BLaER1 treated with 17β-estradiol and CSF1 and Interleukin-3, amounts not matched to agents 10 nM and 100 nM (cell line): Measurements from ENCODE around the gene MAGEC3.

Experiments
- H3K27ac ChIP-seq, 11 experiments: shearing (Covaris generic); formaldehyde crosslinking; 2 replicates each; pipeline ENCODE4 v1.8.1; 2022
- H3K27me3 ChIP-seq, 11 experiments: shearing (Covaris generic); formaldehyde crosslinking; 2 replicates each; pipeline ENCODE4 v1.8.1; 2022
- H3K36me3 ChIP-seq, 11 experiments: shearing (Covaris generic); formaldehyde crosslinking; 2 replicates each; pipeline ENCODE4 v1.8.1; 2022
- H3K4me1 ChIP-seq, 10 experiments: shearing (Covaris generic); formaldehyde crosslinking; 2 replicates each; pipeline ENCODE4 v1.8.1; 2022
- H3K4me2 ChIP-seq, 11 experiments: shearing (Covaris generic); formaldehyde crosslinking; 2 replicates each; pipeline ENCODE4 v1.8.1; 2022
- H3K4me3 ChIP-seq, 10 experiments: shearing (Covaris generic); formaldehyde crosslinking; 2 replicates each; pipeline ENCODE4 v1.8.1; 2022
- H3K9ac ChIP-seq, 11 experiments: shearing (Covaris generic); formaldehyde crosslinking; 2 replicates each; pipeline ENCODE4 v1.8.1; 2022
- H3K9me3 ChIP-seq, 11 experiments: shearing (Covaris generic); formaldehyde crosslinking; replicated peaks in 1 of 11; 2 replicates each; pipeline ENCODE4 v1.8.1; 2022
- H4K20me1 ChIP-seq, 11 experiments: shearing (Covaris generic); formaldehyde crosslinking; 2 replicates each; pipeline ENCODE4 v1.8.1; 2022
- Cebpa-rat ChIP-seq, 11 experiments: shearing (Covaris generic); IDR thresholded peaks; 2 replicates each; pipeline ENCODE4 v1.8.1; 2022

The MAGEC3 gene

DNA sequence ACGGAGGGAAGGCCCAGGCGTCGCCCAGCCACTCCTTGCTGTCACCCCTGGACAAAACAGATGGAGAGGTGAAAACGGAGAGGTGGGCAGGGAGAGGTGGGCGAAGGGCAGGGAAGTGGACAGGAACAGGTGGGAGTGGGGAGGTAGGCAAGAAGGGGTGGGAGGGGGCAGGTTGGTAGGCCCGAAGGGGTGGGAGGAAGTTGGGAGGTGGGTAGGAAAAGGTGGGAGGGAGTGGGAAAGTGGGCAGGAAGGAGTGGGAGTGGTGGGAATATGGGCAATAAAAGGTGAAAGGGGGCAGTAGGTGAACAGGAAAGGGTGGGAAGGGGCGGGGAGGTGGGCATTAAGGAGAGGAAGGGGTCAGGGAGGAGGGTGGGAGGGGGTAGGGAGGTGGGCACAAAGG, 56.6 kb downstream of the MAGEC3 start:
- H4K20me1 ChIP-seq, result no peaks in the 10 kb centered on the region; a peak in 2 of 22 replicates
- no peaks in the 10 kb centered on the region for H3K9me3 ChIP-seq
- H3K4me3 ChIP-seq, result no peak overlapping the region
- no peak overlapping the region for H3K27ac ChIP-seq
- peaks cover 43 to 78% (median 66%) of the 10 kb centered on the region in 11 experiments for H3K27me3 ChIP-seq
- H3K4me2 ChIP-seq, result no peak overlapping the region
- no peak overlapping the region for H3K9ac ChIP-seq
- H3K4me1 ChIP-seq, result no peaks in the 10 kb centered on the region
- no peaks in the 10 kb centered on the region for H3K36me3 ChIP-seq
- TF ChIP-seq Cebpa-rat (IDR thresholded peaks at IDR 0.05), result no peak

DNA sequence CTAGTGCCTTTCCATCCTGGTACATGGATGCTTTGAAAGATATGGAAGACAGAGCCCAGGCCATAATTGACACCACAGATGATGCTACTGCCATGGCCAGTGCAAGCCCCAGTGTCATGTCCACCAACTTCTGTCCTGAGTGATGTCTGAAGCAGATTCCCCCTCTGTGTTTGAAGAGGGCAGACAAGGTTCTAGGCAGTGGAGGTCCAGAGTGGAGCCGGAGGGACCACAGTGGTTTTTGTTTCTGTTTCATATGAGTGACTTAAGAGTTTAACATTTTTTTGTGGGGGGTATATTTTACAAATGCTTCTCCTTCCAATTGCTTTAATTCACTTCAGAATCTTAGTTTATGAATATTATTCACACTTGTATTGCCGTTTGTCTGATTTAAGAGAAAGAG, 59.6 kb downstream of the MAGEC3 start:
- Histone ChIP-seq H3K4me3 (no peak overlapping the region), H3K4me2 (no peak overlapping the region), H3K27me3 (peaks cover 47 to 85% (median 75%) of the 10 kb centered on the region in 11 experiments), H4K20me1 (no peaks in the 10 kb centered on the region; a peak in 4 of 22 replicates), H3K9ac (no peak overlapping the region), H3K27ac (no peak overlapping the region), H3K9me3 (no peaks in the 10 kb centered on the region), H3K36me3 (no peaks in the 10 kb centered on the region), H3K4me1 (no peaks in the 10 kb centered on the region)
- no peak for TF ChIP-seq Cebpa-rat (IDR thresholded peaks at IDR 0.05)

DNA sequence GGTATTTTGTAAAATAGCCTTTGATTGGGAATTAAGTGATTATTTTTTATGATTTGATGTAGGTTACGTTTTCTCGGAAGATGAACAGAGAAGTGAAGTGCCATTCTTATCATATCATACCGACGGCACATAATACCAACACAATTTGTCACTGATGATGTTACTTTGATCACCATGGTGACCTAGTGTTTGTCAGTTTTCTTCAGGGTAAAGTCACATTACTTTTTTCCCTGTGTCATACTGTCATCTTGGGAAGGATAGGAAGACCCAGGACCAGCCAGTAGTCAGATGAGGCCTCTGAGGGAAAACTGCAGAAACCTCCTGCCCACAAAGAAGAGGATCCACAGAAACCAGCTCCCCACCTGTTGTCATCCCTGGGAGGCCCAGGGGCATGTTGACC, 64.2 kb downstream of the MAGEC3 start:
- Histone ChIP-seq H3K36me3 (no peaks in the 10 kb centered on the region), H3K9ac (no peak overlapping the region), H3K27me3 (peaks cover 87 to 100% (median 100%) of the 10 kb centered on the region in 11 experiments), H3K4me2 (no peak overlapping the region), H3K27ac (no peak overlapping the region), H3K9me3 (peaks cover 0 to 30% (median 0%) of the 10 kb centered on the region in 11 experiments; a peak in 5 of 22 replicates), H3K4me1 (no peaks in the 10 kb centered on the region), H4K20me1 (no peaks in the 10 kb centered on the region; a peak in 6 of 22 replicates), H3K4me3 (no peak overlapping the region)
- no peak for TF ChIP-seq Cebpa-rat (IDR thresholded peaks at IDR 0.05)

DNA sequence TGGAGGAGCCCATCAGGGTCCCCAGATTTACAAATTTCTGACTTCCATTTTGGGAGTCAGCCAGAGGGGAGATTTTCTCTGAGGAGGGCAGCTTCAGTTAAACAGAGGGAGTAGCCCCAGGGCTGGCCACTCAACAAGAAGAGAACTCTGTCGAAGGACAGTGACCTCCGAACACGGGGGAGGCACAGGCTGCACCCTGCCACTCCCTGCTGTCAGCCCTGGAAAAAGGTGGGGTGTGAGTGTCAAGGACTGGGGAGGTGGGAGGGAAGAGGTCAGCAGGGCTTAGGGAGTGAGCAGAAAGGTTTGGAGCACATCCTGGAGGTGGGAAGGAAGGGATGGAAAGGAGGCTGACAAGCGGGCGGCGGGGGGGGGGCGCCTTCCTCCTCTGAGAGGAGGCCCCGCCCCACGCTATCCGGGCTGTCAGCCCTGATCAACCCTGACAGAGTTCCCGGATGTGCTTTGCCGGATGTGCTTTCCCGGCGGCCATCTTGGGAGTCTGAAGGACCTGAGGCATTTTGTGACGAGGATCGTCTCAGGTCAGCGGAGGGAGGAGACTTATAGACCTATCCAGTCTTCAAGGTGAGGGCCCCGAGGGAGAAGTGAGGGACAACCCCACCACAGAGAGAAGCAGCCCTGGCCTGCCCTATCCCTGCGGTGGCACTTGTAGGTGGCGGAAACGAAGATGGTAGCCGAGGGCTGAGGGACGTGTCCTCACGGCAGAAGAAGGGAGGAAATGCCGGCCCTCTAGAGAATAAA, 65.5 kb downstream of the MAGEC3 start, which contains the start of gene MAGEC1:
MAGEC1 (plus strand) TSS at position 495 of the 756 bp plus-strand sequence. CDS start 1,179 bp downstream, outside the sequence.
- Histone ChIP-seq H3K27me3 (peaks cover 87 to 100% (median 100%) of the 10 kb centered on the region in 11 experiments), H3K9ac (no peak within 1 kb of the TSS), H3K36me3 (no peaks in the 10 kb centered on the region), H3K9me3 (peaks cover 0 to 42% (median 0%) of the 10 kb centered on the region in 11 experiments; a peak in 5 of 22 replicates), H3K4me1 (no peaks in the 10 kb centered on the region), H3K27ac (no peak within 1 kb of the TSS), H4K20me1 (no peaks in the 10 kb centered on the region; a peak in 6 of 22 replicates), H3K4me3 (no peak within 1 kb of the TSS), H3K4me2 (no peak within 1 kb of the TSS)
- no peak for TF ChIP-seq Cebpa-rat (IDR thresholded peaks at IDR 0.05)

DNA sequence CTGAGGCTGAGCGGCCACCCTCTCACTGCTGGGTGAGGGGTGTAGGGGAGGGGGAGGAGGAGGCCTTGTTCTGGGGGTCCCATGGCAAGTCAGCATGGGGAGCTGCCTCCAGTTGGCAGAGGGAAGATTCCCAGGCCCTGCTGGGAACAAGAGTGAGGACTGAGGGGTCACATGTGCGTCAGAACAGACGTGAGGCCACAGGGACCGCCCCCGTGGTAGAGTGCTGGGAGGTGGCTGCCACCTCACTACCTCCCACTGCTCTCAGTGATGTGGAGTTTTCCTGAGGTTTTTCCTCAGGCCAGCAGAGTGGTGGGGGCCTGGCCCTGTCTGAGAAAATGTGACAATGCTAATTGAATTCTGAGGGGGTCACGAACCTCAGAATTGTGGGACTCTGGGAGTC, 66.1 kb downstream of the MAGEC3 start:
- H3K27ac ChIP-seq, result no peak overlapping the region
- no peak overlapping the region for H3K9ac ChIP-seq
- no peak overlapping the region for H3K4me2 ChIP-seq
- H3K4me1 ChIP-seq, result no peaks in the 10 kb centered on the region
- no peaks in the 10 kb centered on the region for H3K36me3 ChIP-seq
- no peaks in the 10 kb centered on the region; a peak in 6 of 22 replicates for H4K20me1 ChIP-seq
- peaks cover 87 to 100% (median 100%) of the 10 kb centered on the region in 11 experiments for H3K27me3 ChIP-seq
- no peak overlapping the region for H3K4me3 ChIP-seq
- H3K9me3 ChIP-seq, result peaks cover 0 to 44% (median 0%) of the 10 kb centered on the region in 11 experiments; a peak in 5 of 22 replicates
- TF ChIP-seq Cebpa-rat (IDR thresholded peaks at IDR 0.05), result no peak

DNA sequence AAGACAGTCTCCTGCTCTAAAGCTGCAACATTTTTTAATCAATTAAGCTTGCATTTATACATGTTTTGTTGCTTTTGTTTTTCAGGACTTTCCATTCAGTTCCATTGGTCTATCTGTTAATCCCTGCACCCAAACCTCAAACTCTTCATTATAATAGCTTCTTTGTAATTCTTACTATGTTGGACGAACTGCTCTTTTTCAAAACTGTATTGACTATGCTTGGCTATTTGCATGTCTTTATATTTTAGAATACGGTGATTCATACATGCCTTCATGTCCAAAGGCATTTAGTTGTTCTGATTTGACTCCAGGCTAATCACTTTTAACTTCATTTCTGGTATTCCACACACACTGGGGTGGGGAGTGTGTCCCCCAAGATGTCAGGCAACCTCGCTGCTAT, 79.7 kb downstream of the MAGEC3 start:
- no peak overlapping the region for H3K9ac ChIP-seq
- no peaks in the 10 kb centered on the region for H3K4me1 ChIP-seq
- H3K27me3 ChIP-seq, result peaks cover 78 to 90% (median 88%) of the 10 kb centered on the region in 11 experiments
- no peaks in the 10 kb centered on the region for H3K9me3 ChIP-seq
- no peak overlapping the region for H3K4me3 ChIP-seq
- H3K4me2 ChIP-seq, result no peak overlapping the region
- no peaks in the 10 kb centered on the region; a peak in 1 of 22 replicates for H4K20me1 ChIP-seq
- TF ChIP-seq Cebpa-rat (IDR thresholded peaks at IDR 0.05), result no peak
- H3K27ac ChIP-seq, result no peak overlapping the region
- H3K36me3 ChIP-seq, result no peaks in the 10 kb centered on the region

DNA sequence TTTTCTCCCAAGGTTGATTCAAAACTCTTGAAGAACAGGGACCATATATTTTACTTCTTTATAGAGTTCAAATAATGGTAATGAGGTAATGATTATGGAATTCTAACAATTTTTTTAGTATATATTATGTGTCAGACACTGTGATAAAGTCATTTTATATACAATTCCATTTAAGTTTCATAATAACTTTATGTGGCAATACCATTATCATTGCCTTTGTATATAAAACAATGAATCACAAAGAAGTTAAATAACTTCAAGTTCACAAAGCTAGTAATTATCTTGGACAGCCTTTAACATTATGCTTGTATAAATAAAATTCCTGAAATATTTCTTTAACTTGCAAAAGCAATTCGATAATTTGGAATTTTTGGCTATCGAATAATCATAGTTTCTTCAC, 86.2 kb downstream of the MAGEC3 start:
- no peaks in the 10 kb centered on the region for H3K9me3 ChIP-seq
- peaks cover 0 to 5% (median 0%) of the 10 kb centered on the region in 11 experiments; a peak in 1 of 22 replicates for H4K20me1 ChIP-seq
- peaks cover 78 to 100% (median 95%) of the 10 kb centered on the region in 11 experiments for H3K27me3 ChIP-seq
- no peak for TF ChIP-seq Cebpa-rat (IDR thresholded peaks at IDR 0.05)
- no peaks in the 10 kb centered on the region for H3K36me3 ChIP-seq
- no peaks in the 10 kb centered on the region for H3K4me1 ChIP-seq
- H3K4me3 ChIP-seq, result no peak overlapping the region
- no peak overlapping the region for H3K4me2 ChIP-seq
- no peak overlapping the region for H3K9ac ChIP-seq
- H3K27ac ChIP-seq, result no peak overlapping the region

DNA sequence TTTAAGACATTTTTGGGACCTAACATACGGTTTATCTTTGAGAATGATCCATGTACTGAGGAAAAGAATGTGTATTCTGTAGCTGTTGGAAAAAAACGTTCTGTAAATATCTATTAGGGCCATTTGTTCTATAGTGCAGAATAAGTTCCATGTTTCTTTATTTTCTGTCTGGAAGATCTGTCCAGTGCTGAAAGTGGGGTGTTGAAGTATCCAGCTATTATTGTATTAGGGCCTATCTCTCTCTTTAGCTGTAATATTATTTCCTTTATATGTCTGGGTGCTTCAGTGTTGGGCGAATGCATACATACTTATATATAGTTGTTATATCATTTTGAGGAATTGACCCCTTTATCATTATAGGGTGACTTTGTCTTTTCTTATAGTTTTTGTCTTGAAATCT, 90.3 kb downstream of the MAGEC3 start:
- Histone ChIP-seq H3K27ac (no peak overlapping the region), H3K4me2 (no peak overlapping the region), H3K27me3 (peaks cover 77 to 100% (median 96%) of the 10 kb centered on the region in 11 experiments), H3K36me3 (no peaks in the 10 kb centered on the region), H3K9me3 (no peaks in the 10 kb centered on the region), H3K4me3 (no peak overlapping the region), H3K4me1 (no peaks in the 10 kb centered on the region), H3K9ac (no peak overlapping the region), H4K20me1 (peaks cover 0 to 10% (median 0%) of the 10 kb centered on the region in 11 experiments; a peak in 3 of 22 replicates)
- TF ChIP-seq Cebpa-rat (IDR thresholded peaks at IDR 0.05), result no peak

DNA sequence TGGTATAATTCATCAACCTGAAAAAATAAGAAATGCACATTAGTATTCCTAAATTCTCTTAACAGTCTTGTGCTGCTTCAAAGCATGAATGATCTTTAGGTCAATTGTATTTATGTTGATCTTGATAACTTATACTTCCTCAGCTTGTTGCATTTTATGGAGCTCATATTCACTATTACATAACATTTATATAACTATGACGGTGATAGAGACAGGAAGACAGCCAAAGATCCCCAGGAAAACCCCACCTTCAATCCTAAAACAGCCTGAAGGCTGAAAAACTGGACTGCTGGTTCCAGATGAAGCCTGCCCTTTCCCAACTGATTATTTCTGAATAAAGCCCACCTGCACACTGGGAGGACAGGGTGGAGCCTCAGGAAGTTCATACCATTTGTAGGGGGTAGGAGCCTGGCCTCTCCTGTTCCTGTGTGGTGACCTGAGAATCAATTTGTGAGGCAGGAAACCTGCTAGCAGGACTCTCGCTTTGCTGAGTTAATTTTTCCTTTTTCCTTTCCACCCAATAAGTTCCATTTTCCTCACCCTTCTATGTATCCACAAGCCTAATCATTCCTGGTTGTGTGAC, 96.0 kb downstream of the MAGEC3 start:
- Histone ChIP-seq H3K27ac (no peak overlapping the region), H3K9ac (no peak overlapping the region), H3K4me3 (no peak overlapping the region), H3K27me3 (peaks cover 86 to 100% (median 97%) of the 10 kb centered on the region in 11 experiments), H3K36me3 (no peaks in the 10 kb centered on the region), H3K4me2 (no peak overlapping the region), H4K20me1 (peaks cover 0 to 6% (median 0%) of the 10 kb centered on the region in 11 experiments; a peak in 4 of 22 replicates), H3K4me1 (no peaks in the 10 kb centered on the region), H3K9me3 (no peaks in the 10 kb centered on the region)
- TF ChIP-seq Cebpa-rat (IDR thresholded peaks at IDR 0.05), result no peak
